ENCODE measurements around the gene NHEJ1.
"Not testable (repeated sequence)": the region's sequence is repeated elsewhere in the genome, so short reads cannot be mapped to it uniquely, and the experiment has no call there.

NHEJ1 gene

DNA sequence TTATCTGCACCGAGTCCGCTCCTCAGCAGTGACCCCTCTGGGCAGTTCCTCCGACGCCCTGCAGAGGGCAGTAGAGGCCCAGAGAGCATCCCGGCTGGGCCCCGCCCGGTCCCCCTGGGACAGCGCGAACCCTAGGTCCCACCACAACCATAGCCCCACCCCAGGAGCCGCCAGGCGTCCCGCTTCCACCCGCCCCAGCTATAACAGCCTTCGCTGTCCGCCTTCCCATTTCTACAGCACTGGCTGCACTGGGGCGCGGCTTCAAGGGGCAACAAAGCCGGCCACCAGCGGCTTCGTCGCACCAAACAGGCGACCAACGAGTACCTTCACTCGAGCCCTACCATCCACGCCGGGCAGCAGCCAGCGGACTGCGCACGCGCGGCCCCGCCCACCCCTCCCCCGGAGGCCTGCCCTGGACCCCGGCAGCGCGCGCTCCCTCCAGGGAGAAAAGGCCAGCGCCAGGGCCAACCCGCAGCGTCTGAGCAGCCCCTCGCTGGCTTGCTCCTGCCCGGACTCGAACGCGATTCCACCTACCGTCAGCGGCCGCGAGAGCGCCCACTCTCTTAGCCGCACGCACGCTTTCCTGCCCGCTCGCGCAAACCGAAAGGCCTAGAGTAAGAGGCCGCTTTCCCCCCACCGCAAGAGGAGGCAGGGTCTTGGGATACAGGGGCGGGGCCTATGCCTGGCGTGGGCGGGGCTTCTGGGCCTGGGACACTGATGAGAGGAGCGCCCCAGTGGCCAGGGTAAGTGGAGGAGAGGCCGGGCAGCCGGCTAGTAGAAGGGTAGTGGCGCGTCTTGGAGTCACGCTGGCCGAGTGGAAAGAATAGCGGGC is at the start of gene NHEJ1:
Gene NHEJ1 (minus strand): TSS at position 630 of the 832 bp plus-strand sequence. CDS start 2,453 bp downstream, outside the sequence.
- DNase-seq = peak; percentile 97

DNA sequence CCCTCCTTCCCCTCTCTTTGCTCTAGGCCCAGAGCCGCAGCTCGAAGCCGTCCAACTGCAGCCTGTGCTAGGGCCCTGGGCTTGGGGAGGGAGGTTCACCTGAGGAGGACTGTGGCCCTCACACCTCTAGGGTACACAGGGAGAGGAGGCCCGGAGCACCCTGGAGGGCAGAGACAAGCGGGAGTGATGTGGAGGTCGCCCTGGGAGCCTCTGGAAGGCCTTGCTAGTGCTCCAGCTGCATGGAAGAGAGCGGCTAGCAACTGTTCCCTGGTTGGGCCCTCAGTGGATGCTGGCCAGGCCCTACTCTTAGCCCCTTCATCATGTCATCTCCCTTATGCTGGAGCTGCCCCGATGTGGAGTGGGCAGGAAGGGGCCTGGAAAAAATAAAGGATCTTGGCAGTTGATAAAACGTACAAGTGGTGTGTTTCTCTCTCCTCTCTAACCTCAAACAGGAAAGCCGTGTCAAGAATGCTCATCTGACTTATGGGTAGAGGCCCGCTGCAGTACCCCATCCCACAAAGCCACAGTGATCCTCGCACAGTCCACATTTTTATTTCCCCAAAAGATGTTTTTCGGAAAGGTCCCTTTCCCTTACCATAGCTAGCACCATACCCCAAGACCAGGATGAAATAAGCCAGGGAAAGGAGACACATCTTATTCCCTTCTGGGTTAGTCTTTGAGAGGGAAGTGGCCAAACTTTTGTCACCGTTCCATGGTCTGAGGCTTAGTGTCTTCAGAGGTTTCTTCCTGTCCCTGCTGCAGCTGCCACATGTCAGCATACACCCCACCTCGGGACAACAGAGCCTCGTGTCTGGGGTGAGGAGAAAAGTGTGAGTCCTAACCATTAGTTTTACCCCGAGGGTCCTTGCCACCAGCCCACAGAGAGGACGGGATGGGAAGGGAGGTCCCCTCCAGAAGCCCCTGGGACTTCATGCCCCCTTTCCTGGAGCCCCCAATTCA is 48.9 kb upstream of the NHEJ1 start:
- no peak for DNase-seq

GRCh38 chr2:219207884-219208740 is 47.5 kb upstream of the NHEJ1 start:
- DNase-seq = no peak

DNA sequence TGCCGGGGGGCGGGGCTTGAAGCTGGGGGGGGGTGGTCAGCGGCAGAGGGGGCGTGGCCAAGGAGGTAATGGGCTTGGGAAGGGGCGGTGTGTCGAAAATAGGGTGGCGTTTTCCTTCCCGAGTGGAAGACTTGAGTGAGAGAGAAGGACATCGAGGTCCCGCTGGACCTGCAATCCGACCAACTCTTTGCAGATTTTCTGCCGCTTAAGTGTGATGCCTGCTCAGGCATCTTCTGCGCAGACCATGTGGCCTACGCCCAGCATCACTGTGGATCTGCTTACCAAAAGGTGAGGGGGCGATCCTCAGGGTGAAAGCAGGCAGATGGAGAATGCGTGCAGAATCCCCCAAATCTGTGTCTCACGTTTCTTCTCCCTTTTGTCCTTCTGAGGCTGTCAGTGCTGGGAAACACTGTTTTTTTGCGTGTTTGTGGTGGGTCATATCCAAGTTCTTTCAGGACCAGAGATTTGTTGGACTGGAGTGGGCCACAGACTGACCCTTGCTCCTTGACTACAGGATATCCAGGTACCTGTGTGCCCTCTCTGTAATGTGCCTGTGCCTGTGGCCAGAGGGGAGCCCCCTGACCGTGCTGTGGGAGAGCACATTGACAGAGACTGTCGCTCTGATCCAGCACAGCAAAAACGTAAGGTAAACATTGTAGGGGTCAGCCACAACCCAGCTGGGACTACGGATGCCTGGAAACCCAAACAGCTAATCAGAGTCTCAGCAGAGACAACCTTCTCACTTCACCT is 46.7 kb upstream of the NHEJ1 start:
- DNase-seq = no peak

DNA sequence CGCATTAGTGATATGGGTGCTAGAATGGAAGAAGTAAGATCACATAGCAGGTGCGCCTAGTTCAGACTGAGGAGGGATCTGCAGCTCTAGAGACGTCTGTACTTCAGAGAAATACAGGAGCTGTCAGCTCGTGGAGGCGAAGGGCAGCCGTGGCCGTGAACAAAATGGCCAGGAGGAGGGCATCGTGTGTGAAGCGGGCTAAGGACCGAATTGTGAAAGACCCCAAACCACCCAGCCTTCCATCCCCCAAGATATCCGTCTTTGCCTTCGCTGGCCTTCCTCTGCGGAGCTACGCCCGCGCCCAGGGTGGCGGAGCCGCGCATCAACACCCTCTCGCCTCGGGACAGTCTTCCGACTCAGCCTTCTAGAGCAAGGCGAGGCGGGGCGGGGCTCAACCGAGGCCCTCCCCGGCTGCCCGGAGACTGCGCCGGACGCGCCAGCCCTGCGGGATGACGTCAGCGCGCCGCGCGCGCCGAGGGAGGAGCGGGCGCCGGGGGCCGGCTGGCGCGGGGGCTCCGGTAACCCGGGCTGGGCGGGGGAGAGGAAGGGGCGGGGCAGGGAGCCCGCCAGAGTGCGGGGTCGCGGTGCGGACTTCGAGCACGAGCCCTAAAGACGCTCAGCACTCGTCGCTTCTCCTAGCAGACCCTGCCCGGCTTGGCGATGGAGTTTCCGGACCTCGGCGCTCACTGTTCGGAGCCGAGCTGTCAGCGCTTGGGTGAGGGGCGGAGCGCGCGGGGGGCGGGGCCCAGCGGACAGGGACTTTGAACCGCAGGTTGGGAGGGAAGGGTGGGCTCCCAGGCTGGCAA is 45.9 kb upstream of the NHEJ1 start, which contains the start of gene ZFAND2B:
Gene ZFAND2B (plus strand): TSS at position 455 of the 806 bp plus-strand sequence. CDS start 206 bp downstream, at position 661.
- peak; percentile 97 for DNase-seq

DNA sequence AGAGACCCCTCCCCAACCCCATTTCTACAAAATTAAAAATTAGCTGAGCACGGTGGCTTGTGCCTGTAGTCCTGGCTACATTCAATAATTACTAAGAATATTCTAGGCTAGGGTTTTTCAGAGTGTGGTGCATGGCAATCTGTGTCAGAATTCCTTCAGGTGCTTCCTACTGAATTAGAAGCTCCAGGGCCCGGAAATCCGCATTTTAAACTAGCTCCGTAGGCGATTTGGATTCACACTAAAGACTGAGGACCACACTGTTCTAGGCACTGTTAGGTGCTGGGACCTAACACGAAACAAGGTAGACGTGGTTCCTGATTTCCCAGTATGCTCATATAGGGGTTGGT is 45.3 kb upstream of the NHEJ1 start:
- DNase-seq = no peak

- DNase-seq = no peak
These were observed 44.5 kb upstream of the NHEJ1 start for GRCh38 chr2:219205165-219205538.

DNA sequence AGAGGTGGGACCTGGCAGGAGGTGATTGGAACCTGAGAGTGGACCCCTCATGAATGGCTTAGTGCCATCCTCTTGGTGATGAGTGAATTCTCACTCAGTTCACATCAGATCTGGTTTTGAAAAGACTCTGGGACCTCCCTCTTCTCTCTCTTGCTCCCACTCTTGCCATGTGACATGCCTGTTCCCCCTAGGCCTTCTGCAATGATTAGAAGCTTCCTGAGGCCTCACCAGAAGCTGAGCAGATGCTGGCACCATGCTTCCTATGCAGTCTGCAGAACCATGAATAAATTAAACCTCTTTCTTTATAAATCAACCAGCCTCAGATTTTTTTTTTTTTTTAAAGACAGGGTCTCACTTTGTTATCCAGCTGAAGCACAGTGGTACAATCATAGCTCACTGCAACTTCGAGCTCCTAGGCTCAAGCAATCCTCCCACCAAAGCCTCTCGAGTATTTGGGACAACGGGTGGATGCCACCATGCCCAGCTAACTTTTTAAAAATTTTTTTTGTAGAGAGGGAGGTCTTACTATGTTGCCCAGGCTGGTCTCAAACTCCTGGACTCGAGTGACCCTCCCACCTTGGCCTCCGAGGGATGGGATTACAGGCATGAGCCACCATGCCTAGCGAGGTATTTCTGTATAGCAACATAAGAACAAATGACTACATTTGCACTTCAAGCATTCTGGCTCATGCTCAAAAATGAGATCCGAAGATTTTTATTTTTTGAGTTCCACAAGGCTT is 44.0 kb upstream of the NHEJ1 start:
- no peak for DNase-seq

- DNase-seq = not testable (repeated sequence)
These were observed 40.7 kb upstream of the NHEJ1 start for GRCh38 chr2:219201331-219201730.

- not testable (repeated sequence) for DNase-seq
These were observed 40.1 kb upstream of the NHEJ1 start for GRCh38 chr2:219200502-219201326.

DNA sequence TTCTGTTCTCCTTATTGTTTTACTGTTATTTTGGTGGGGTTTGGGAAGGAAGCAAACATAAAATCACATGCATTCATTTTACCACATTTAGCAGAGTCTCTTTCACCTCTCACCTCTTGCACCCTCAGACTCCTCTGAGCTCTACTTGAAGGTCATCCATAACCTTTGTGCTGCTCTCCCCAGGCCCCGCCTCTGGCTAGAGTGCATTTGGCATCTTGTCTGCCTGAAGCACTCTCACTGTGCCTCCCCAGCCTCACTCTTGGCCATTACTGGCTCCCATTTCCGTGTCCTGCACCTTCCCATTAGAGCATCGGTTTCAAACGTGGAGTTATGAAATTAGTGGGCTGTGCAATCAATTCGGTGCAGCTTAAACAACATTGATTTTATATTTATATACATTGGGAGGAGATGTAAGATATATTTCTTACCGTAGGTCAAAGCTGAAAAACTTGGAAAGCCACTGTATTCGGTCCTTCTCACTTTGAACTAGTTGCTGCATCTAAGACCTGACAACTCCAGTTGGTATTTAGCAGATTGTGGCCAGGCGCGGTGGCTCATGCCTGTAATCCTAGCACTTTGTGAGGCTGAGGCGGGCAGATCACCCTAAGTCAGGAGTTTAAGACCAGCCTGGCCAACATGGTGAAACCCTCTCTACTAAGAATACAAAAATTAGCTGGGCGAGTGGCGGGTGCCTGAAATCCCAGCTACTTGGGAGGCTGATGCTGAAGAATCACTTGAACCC is 39.0 kb upstream of the NHEJ1 start:
- DNase-seq = no peak

DNA sequence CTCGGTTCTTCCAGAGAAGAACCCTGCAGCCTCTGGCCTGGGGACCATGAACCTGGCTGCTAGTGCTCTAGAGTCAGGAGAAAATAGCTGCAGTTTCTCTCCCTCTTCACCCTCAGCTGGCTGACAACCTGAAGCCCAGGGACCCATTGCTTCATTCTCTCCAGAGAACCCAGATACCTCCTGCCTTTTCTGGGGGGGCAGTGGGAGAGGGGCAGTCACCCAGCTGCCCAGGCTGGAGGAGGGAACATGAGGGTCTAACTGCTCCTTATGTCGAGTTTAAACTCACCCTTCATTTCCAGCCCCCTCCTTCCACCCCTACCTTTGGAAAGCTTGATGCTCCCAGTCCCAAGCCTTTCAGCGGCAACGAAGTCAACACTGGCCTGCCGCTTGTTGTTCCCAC is 38.4 kb upstream of the NHEJ1 start:
- no peak for DNase-seq

DNA sequence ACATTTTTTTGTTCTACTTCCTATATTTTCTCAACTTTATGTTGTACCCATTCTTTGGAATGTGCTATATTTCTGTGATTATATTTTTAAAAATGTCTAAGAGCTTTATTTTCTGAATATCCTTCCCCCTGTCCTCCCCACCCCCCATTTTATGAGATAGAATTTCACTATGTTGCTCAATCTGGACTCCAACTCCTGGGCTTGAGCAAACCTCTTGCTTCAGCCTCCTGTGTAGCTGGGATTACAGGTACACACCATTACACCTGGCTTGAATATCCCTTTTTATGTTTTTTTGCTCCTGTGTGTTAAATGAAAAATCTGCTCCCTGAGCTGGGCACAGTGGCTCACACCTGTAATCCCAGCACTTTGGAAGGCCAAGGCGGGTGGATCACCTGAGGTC is 36.8 kb upstream of the NHEJ1 start:
- no peak for DNase-seq

DNA sequence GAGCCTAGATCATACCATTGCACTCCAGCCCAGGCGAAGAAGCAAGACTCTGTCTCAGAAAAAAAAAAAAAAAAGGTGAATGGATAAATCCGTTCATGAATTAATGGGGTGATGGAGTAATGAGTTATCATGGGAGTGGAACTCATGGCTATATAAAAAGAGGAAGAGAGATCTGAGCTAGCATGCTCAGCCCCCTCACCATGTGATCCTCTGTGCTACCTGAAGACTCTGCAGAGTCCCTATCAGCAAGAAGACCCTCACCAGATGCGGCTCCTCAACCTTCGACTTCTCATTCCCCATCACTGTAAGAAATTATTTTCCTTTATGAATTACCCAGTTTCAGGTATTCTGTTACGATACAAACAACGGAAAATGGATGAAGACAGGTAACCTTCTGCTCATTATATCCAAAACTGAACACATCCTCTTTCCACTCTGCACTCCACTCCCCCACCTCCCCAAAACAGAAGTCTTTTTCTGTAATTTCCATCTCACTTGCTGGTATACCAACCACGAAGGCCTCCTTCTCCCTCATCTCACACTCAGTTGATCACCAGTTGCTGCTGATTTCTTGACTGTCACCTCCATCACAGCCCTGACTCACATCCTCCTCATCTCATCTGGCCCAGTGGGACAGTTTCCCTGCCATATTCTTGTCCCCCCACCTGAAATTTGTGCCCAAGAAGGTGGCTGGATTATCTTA is 26.3 kb upstream of the NHEJ1 start:
- DNase-seq = no peak

DNA sequence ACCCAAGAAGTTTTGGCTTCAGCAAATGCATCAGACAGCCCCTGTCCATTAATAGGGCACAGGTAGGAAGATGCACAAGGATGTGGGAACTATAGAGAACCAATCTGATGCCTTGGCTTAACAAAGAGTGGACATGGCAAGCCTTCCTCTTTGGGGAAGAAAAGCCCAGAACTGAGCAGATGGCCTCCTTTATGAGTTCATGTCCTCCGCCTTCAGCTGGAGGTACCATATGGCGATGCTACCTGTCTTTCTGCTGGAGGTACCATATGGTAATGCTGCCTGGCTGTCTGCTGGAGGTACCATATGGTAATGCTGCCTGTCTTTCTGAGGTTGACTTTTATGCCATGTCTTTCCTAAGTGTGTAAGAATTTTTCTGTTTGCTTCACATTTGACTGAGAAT is 23.5 kb upstream of the NHEJ1 start:
- no peak for DNase-seq

- DNase-seq = no peak
These were observed 22.6 kb upstream of the NHEJ1 start for GRCh38 chr2:219183151-219183772.
